ENCODE data around the gene KIF21B.

Gene KIF21B

DNA sequence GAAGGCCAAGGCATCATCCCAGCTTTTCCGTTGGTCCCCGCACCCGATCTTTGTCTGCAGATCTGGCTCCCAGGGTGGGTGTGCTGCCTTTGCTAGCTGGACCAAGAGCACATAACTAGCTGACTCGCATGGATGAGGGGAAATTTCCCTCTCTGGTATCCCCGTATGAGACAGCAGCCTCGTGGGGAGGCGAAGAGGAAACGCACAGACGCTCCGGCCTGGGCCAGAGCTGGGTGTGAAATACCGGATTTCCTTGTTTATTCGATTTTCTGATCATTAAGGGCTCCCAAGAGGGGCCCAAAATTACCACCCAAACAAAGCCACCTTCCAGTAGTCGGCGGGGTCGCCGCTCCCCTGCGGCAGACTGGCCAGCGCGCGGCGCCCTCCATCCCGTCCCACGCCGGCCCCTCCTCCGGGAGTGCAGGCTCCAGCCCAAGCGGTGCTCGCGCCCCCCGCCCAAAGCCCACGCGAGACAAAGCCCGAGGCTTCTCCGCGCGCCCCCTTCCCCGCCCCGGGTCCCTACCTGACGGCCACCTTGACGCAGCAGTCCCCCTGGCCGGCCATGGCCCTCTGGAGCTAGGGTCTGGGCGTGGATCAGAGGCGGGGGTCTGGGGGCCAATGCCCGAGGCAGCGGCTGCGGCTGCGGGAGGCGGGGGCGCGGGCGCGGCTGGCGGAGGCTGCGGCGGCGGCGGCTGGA, 546 bp downstream of the KIF21B start:
- no peaks in the 10 kb centered on the region for H3K27me3 ChIP-seq (ENCODE audit: control insufficient read depth, insufficient read depth, low read length)
- peak overlapping the region; percentile 76 for H3K4me2 ChIP-seq (ENCODE audit: low read length)
- peak overlapping the region; percentile 55 for H3K4me3 ChIP-seq (ENCODE audit: low read depth, low read length)
- TF ChIP-seq, protein P1, sequence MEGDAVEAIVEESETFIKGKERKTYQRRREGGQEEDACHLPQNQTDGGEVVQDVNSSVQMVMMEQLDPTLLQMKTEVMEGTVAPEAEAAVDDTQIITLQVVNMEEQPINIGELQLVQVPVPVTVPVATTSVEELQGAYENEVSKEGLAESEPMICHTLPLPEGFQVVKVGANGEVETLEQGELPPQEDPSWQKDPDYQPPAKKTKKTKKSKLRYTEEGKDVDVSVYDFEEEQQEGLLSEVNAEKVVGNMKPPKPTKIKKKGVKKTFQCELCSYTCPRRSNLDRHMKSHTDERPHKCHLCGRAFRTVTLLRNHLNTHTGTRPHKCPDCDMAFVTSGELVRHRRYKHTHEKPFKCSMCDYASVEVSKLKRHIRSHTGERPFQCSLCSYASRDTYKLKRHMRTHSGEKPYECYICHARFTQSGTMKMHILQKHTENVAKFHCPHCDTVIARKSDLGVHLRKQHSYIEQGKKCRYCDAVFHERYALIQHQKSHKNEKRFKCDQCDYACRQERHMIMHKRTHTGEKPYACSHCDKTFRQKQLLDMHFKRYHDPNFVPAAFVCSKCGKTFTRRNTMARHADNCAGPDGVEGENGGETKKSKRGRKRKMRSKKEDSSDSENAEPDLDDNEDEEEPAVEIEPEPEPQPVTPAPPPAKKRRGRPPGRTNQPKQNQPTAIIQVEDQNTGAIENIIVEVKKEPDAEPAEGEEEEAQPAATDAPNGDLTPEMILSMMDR (IDR thresholded peaks at IDR 0.05), result no peak
- no peaks in the 10 kb centered on the region for H3K9me3 ChIP-seq (ENCODE audit: control insufficient read depth, low read length)
- no peak overlapping the region for H3K9ac ChIP-seq
- no peaks in the 10 kb centered on the region for H3K36me3 ChIP-seq (ENCODE audit: control insufficient read depth, insufficient read depth, low read length)
- H2AFZ ChIP-seq, result peak overlapping the region; percentile 53
- peaks cover 19% of the 10 kb centered on the region for H3K4me1 ChIP-seq
- H3K27ac ChIP-seq, result peak overlapping the region; percentile 73
- H3K79me2 ChIP-seq, result peaks cover 5% of the 10 kb centered on the region

- Histone ChIP-seq H3K4me3 (ENCODE audit: low read depth, low read length) (peak overlapping the region; percentile 55), H2AFZ (peak overlapping the region; percentile 53), H3K27me3 (ENCODE audit: control insufficient read depth, insufficient read depth, low read length) (no peaks in the 10 kb centered on the region), H3K9ac (no peak overlapping the region), H3K4me2 (ENCODE audit: low read length) (peak overlapping the region; percentile 76), H3K27ac (peak overlapping the region; percentile 73), H3K4me1 (peaks cover 23% of the 10 kb centered on the region), H3K36me3 (ENCODE audit: control insufficient read depth, insufficient read depth, low read length) (no peaks in the 10 kb centered on the region), H3K79me2 (peaks cover 5% of the 10 kb centered on the region), H3K9me3 (ENCODE audit: control insufficient read depth, low read length) (no peaks in the 10 kb centered on the region)
- TF ChIP-seq, protein P1 (IDR thresholded peaks at IDR 0.05), result no peak
These were observed 1.1 kb downstream of the KIF21B start for GRCh38 chr1:201022493-201022819.

GRCh38 chr1:201021630-201022492, 1.7 kb downstream of the KIF21B start:
- TF ChIP-seq, protein P1 (IDR thresholded peaks at IDR 0.05), result no peak
- Histone ChIP-seq H3K27ac (peak overlapping the region; percentile 73), H3K36me3 (ENCODE audit: control insufficient read depth, insufficient read depth, low read length) (no peaks in the 10 kb centered on the region), H2AFZ (no peak overlapping the region), H3K27me3 (ENCODE audit: control insufficient read depth, insufficient read depth, low read length) (no peaks in the 10 kb centered on the region), H3K4me3 (ENCODE audit: low read depth, low read length) (no peak overlapping the region), H3K4me2 (ENCODE audit: low read length) (no peak overlapping the region), H3K9me3 (ENCODE audit: control insufficient read depth, low read length) (no peaks in the 10 kb centered on the region), H3K4me1 (peaks cover 28% of the 10 kb centered on the region), H3K9ac (no peak overlapping the region), H3K79me2 (peaks cover 5% of the 10 kb centered on the region)

GRCh38 chr1:201020721-201021629, 2.5 kb downstream of the KIF21B start:
- Histone ChIP-seq H3K36me3 (ENCODE audit: control insufficient read depth, insufficient read depth, low read length) (no peaks in the 10 kb centered on the region), H3K27ac (peak overlapping the region; percentile 73), H3K4me2 (ENCODE audit: low read length) (no peak overlapping the region), H3K9me3 (ENCODE audit: control insufficient read depth, low read length) (no peaks in the 10 kb centered on the region), H3K9ac (no peak overlapping the region), H3K4me3 (ENCODE audit: low read depth, low read length) (no peak overlapping the region), H3K4me1 (peaks cover 35% of the 10 kb centered on the region), H3K79me2 (peaks cover 5% of the 10 kb centered on the region), H2AFZ (no peak overlapping the region), H3K27me3 (ENCODE audit: control insufficient read depth, insufficient read depth, low read length) (no peaks in the 10 kb centered on the region)
- TF ChIP-seq, protein P1 (IDR thresholded peaks at IDR 0.05), result no peak
